Neural cell (in vitro differentiated cells): ENCODE results near the gene DENND1A. TPM values are rescaled to one million over a fixed set of nuclear protein-coding genes. Genes with fewer than 3 reads are reported as not detected.

Experiments
- H2AFZ ChIP-seq: fragments of 200-600, 300-800 bp; sonication (generic), shearing (Covaris generic); 2 replicates; pipeline ENCODE4 v1.6.0; 2014; ENCODE audit warnings: low read depth, mild to moderate bottlenecking, antibody characterized with exemption, low read length, moderate library complexity
- H3F3A ChIP-seq: fragments of 200-600 bp; shearing (Covaris generic); 2 replicates; pipeline ENCODE4 v1.6.1; 2016; ENCODE audit warnings: mild to moderate bottlenecking, moderate library complexity, mixed read lengths, antibody characterized with exemption, low read length; ENCODE audit not compliant: insufficient read depth, poor library complexity, severe bottlenecking
- H3K27ac ChIP-seq: fragments of 200-600, 300-800 bp; sonication (generic), shearing (Covaris generic); 2 replicates; pipeline ENCODE4 v1.5.1; 2014; ENCODE audit warnings: mild to moderate bottlenecking, low read length, moderate library complexity
- H3K27me3 ChIP-seq: fragments of 300-800, 200-600 bp; sonication (generic), shearing (Covaris generic); 2 replicates; pipeline ENCODE4 v1.6.0; 2014; ENCODE audit warnings: mild to moderate bottlenecking, low read depth, low read length, moderate library complexity; ENCODE audit not compliant: insufficient read depth
- H3K36me3 ChIP-seq: fragments of 300-800, 200-600 bp; sonication (generic), shearing (Covaris generic); 2 replicates; pipeline ENCODE4 v1.5.1; 2014; ENCODE audit warnings: mild to moderate bottlenecking, antibody characterized with exemption, low read length, moderate library complexity; ENCODE audit not compliant: insufficient read depth
- H3K4me2 ChIP-seq: fragments of 300-800, 200-600 bp; sonication (generic), shearing (Covaris generic); 2 replicates; pipeline ENCODE4 v1.6.0; 2014; ENCODE audit warnings: mild to moderate bottlenecking, low read length
- H3K4me3 ChIP-seq: fragments of 300-800, 200-600 bp; sonication (generic), shearing (Covaris generic); 2 replicates; pipeline ENCODE4 v1.5.1; 2014; ENCODE audit warnings: mild to moderate bottlenecking, low read length, moderate library complexity
- H3K79me2 ChIP-seq: fragments of 200-600 bp; shearing (Covaris generic); replicated peaks from 2 replicates; pipeline ENCODE4 v1.6.0; 2014; ENCODE audit warnings: mild to moderate bottlenecking, low read length, moderate library complexity; ENCODE audit not compliant: insufficient read depth
- H3K9ac ChIP-seq: fragments of 300-800, 200-600 bp; sonication (generic), shearing (Covaris generic); 2 replicates; pipeline ENCODE4 v1.6.1; 2016; ENCODE audit warnings: mild to moderate bottlenecking, low read length, mixed read lengths
- H3K9me2 ChIP-seq: fragments of 200-600 bp; shearing (Covaris generic); 2 replicates; pipeline ENCODE4 v1.6.1; 2016; ENCODE audit warnings: mild to moderate bottlenecking, low read length, mixed read lengths; ENCODE audit not compliant: insufficient read depth
- H3K9me3 ChIP-seq: fragments of 200-600, 300-800 bp; sonication (generic), shearing (Covaris generic); 2 replicates; pipeline ENCODE4 v1.6.1; 2016; ENCODE audit warnings: mild to moderate bottlenecking, mixed run types, low read length, moderate library complexity, mixed read lengths
- H4K20me1 ChIP-seq: fragments of 200-600 bp; shearing (Covaris generic); 2 replicates; pipeline ENCODE4 v1.6.1; 2016; ENCODE audit warnings: mild to moderate bottlenecking, mixed run types; ENCODE audit not compliant: insufficient read depth
- CTCF ChIP-seq: fragments of 450-650 bp; IDR thresholded peaks from 2 replicates; pipeline ENCODE4 v1.5.1; 2014; ENCODE audit warnings: antibody characterized with exemption, mild to moderate bottlenecking, moderate library complexity; ENCODE audit not compliant: poor library complexity, severe bottlenecking
- EP300 ChIP-seq: fragments of 450-650 bp; conservative IDR thresholded peaks from 2 replicates; pipeline ENCODE4 v1.6.1; 2014; ENCODE audit warnings: antibody characterized with exemption, mild to moderate bottlenecking, moderate library complexity; ENCODE audit not compliant: poor library complexity, severe bottlenecking
- EZH2 ChIP-seq: fragments of 200-600, 300-800 bp; shearing (Covaris generic), sonication (generic); IDR thresholded peaks from 2 replicates; pipeline ENCODE4 v1.6.1; 2014; ENCODE audit warnings: antibody characterized with exemption, low read length, borderline replicate concordance, mild to moderate bottlenecking; ENCODE audit not compliant: insufficient read depth, poor library complexity, severe bottlenecking
- MXI1 ChIP-seq: fragments of 450-650 bp; conservative IDR thresholded peaks from 2 replicates; pipeline ENCODE4 v1.6.1; 2014; ENCODE audit warnings: antibody characterized with exemption, mild to moderate bottlenecking; ENCODE audit not compliant: poor library complexity, severe bottlenecking
- POLR2AphosphoS5 ChIP-seq: IDR thresholded peaks from 2 replicates; pipeline ENCODE4 v1.6.1; 2012
- RAD21 ChIP-seq: fragments of 450-650 bp; conservative IDR thresholded peaks from 2 replicates; pipeline ENCODE4 v1.6.1; 2014; ENCODE audit warnings: antibody characterized with exemption, mild to moderate bottlenecking, moderate library complexity
- REST ChIP-seq: IDR thresholded peaks from 2 replicates; pipeline ENCODE4 v1.6.1; 2012; ENCODE audit warnings: borderline replicate concordance
- SMC3 ChIP-seq: fragments of 450-650 bp; conservative IDR thresholded peaks from 2 replicates; pipeline ENCODE4 v1.6.1; 2014; ENCODE audit warnings: antibody characterized with exemption, mild to moderate bottlenecking, moderate library complexity; ENCODE audit not compliant: poor library complexity
- TAF1 ChIP-seq: IDR thresholded peaks from 2 replicates; pipeline ENCODE4 v1.6.1; 2012; ENCODE audit warnings: low read depth
- polyA plus RNA-seq: library from polyadenylated mRNA; depleted of rRNA; stranded (reverse); fragments of >200 nt; gene quantifications from 2 replicates; pipeline ENCODE4 v1.2.3, GENCODE V29; 2014

The DENND1A gene
- polyA plus RNA-seq, 1 donor from 2014 or later, result 2.3 TPM

GRCh38 chr9:123686829-123687192, 243.1 kb downstream of the DENND1A start:
- Histone ChIP-seq H3K4me2 (no peak overlapping the region), H3K9me3 (no peaks in the 10 kb centered on the region), H3K9me2 (no peaks in the 10 kb centered on the region), H3K27ac (no peak overlapping the region), H3K36me3 (no peaks in the 10 kb centered on the region), H3K9ac (no peak overlapping the region), H3F3A (peaks cover 4% of the 10 kb centered on the region), H3K4me3 (no peak overlapping the region), H2AFZ (no peak overlapping the region), H4K20me1 (no peaks in the 10 kb centered on the region), H3K79me2 (no peaks in the 10 kb centered on the region), H3K27me3 (no peaks in the 10 kb centered on the region)
- no peak for TF ChIP-seq POLR2AphosphoS5
- no peak for TF ChIP-seq CTCF
- no peak for TF ChIP-seq MXI1
- TF ChIP-seq TAF1, result no peak
- no peak for TF ChIP-seq REST
- TF ChIP-seq RAD21, result no peak
- no peak for TF ChIP-seq SMC3
- no peak for TF ChIP-seq EP300
- TF ChIP-seq EZH2, result no peak

- Histone ChIP-seq H4K20me1 (no peaks in the 10 kb centered on the region), H3K4me2 (peak overlapping the region; percentile 32), H2AFZ (no peak overlapping the region), H3K9ac (no peak overlapping the region), H3K27me3 (no peaks in the 10 kb centered on the region), H3K4me3 (no peak overlapping the region), H3K79me2 (no peaks in the 10 kb centered on the region), H3K9me3 (no peaks in the 10 kb centered on the region), H3K36me3 (no peaks in the 10 kb centered on the region), H3K9me2 (no peaks in the 10 kb centered on the region), H3K27ac (peak overlapping the region; percentile 56), H3F3A (peaks cover 4% of the 10 kb centered on the region)
- TF ChIP-seq SMC3, result no peak
- no peak for TF ChIP-seq EZH2
- no peak for TF ChIP-seq RAD21
- TF ChIP-seq TAF1, result no peak
- TF ChIP-seq MXI1, result no peak
- TF ChIP-seq POLR2AphosphoS5, result no peak
- no peak for TF ChIP-seq EP300
- TF ChIP-seq REST, result no peak
- no peak for TF ChIP-seq CTCF
Measured at GRCh38 chr9:123686131-123686828, 243.6 kb downstream of the DENND1A start.
